Type B pancreatic cell (in vitro differentiated cells): ENCODE results near the gene AIDA. TPM values are rescaled to one million over a fixed set of nuclear protein-coding genes. Genes with fewer than 3 reads are reported as not detected.

Source experiments
- DNase-seq: peaks from one replicate; pipeline ENCODE4 v3.0.0; 2021; ENCODE audit warnings: mixed read lengths; ENCODE audit not compliant: unreplicated experiment; ENCODE audit errors: extremely low spot score
- H3K27ac Mint-ChIP-seq: 2 replicates; pipeline ENCODE4 v1.8.0; 2021; ENCODE audit warnings: mild to moderate bottlenecking, mixed read lengths
- H3K27me3 Mint-ChIP-seq: 2 replicates; pipeline ENCODE4 v1.8.0; 2021; ENCODE audit warnings: mixed read lengths
- H3K36me3 Mint-ChIP-seq: 2 replicates; pipeline ENCODE4 v1.8.0; 2021; ENCODE audit warnings: mixed read lengths
- H3K4me1 Mint-ChIP-seq: one replicate; pipeline ENCODE4 v1.8.0; 2021; ENCODE audit warnings: mixed read lengths; ENCODE audit not compliant: unreplicated experiment
- H3K4me3 Mint-ChIP-seq: 2 replicates; pipeline ENCODE4 v1.8.0; 2021; ENCODE audit warnings: mild to moderate bottlenecking, mixed read lengths
- H3K9me3 Mint-ChIP-seq: 2 replicates; pipeline ENCODE4 v1.8.0; 2021; ENCODE audit warnings: mixed read lengths
- total RNA-seq: library from RNA; stranded (reverse); gene quantifications from 2 replicates; pipeline ENCODE4 v1.2.1, GENCODE V29; 2021; ENCODE audit warnings: low replicate concordance
- TF ChIP-seq, protein P1 (sequence below): fragments of 200-600 bp; sonication (generic); conservative IDR thresholded peaks from 2 replicates; pipeline ENCODE4 v1.5.0; 2021; ENCODE audit warnings: antibody characterized with exemption, mild to moderate bottlenecking

Gene AIDA
- total RNA-seq, 1 donor from 2014 or later: 54.0 TPM

- H3K4me3 Mint-ChIP-seq: no peak overlapping the region
- H3K27ac Mint-ChIP-seq: no peak overlapping the region
- no peak for DNase-seq
- H3K4me1 Mint-ChIP-seq: no peaks in the 10 kb centered on the region
- peaks cover 26% of the 10 kb centered on the region for H3K36me3 Mint-ChIP-seq
- TF ChIP-seq, protein P1, sequence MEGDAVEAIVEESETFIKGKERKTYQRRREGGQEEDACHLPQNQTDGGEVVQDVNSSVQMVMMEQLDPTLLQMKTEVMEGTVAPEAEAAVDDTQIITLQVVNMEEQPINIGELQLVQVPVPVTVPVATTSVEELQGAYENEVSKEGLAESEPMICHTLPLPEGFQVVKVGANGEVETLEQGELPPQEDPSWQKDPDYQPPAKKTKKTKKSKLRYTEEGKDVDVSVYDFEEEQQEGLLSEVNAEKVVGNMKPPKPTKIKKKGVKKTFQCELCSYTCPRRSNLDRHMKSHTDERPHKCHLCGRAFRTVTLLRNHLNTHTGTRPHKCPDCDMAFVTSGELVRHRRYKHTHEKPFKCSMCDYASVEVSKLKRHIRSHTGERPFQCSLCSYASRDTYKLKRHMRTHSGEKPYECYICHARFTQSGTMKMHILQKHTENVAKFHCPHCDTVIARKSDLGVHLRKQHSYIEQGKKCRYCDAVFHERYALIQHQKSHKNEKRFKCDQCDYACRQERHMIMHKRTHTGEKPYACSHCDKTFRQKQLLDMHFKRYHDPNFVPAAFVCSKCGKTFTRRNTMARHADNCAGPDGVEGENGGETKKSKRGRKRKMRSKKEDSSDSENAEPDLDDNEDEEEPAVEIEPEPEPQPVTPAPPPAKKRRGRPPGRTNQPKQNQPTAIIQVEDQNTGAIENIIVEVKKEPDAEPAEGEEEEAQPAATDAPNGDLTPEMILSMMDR: no peak
- H3K9me3 Mint-ChIP-seq: no peaks in the 10 kb centered on the region
- no peaks in the 10 kb centered on the region for H3K27me3 Mint-ChIP-seq
Observed at GRCh38 chr1:222652676-222653075, 59.6 kb downstream of the AIDA start.

- no peak for DNase-seq
- TF ChIP-seq, protein P1: no peak
- Mint-ChIP-seq H3K4me1 (peaks cover 22% of the 10 kb centered on the region), H3K36me3 (peaks cover 10% of the 10 kb centered on the region), H3K4me3 (peak overlapping the region; percentile 94), H3K27ac (peak overlapping the region; percentile 96), H3K9me3 (no peaks in the 10 kb centered on the region), H3K27me3 (no peaks in the 10 kb centered on the region)
Observed at GRCh38 chr1:222644636-222644980, 67.7 kb downstream of the AIDA start.

GRCh38 chr1:222643938-222644635, 68.2 kb downstream of the AIDA start:
- Mint-ChIP-seq H3K36me3 (peaks cover 13% of the 10 kb centered on the region), H3K27me3 (no peaks in the 10 kb centered on the region), H3K4me3 (peak overlapping the region; percentile 94), H3K4me1 (peaks cover 22% of the 10 kb centered on the region), H3K9me3 (no peaks in the 10 kb centered on the region), H3K27ac (peak overlapping the region; percentile 96)
- peak; percentile 97 for DNase-seq
- TF ChIP-seq, protein P1: no peak

DNA sequence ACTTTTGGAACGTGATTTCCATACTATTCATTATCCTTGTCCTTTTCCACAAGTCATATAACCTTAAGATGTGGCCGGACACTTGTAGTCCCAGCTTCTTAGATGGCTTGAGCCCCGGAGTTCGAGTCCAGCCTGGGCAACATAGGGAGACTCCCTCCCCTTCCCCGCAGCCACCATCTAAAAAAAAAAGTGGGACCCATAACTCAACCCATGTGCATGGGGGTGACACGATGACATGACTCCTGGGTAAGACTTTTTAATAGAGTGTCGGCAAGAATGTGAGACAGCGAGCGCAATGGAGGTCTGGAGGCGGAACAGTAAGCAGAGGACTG, 68.7 kb downstream of the AIDA start:
- Mint-ChIP-seq H3K4me1 (peaks cover 22% of the 10 kb centered on the region), H3K27ac (peak overlapping the region; percentile 96), H3K27me3 (no peaks in the 10 kb centered on the region), H3K4me3 (peak overlapping the region; percentile 94), H3K36me3 (peaks cover 18% of the 10 kb centered on the region), H3K9me3 (no peaks in the 10 kb centered on the region)
- no peak for DNase-seq
- TF ChIP-seq, protein P1: no peak

- DNase-seq: no peak
- Mint-ChIP-seq H3K4me3 (peak overlapping the region; percentile 69), H3K36me3 (peaks cover 19% of the 10 kb centered on the region), H3K27me3 (no peaks in the 10 kb centered on the region), H3K9me3 (no peaks in the 10 kb centered on the region), H3K27ac (peak overlapping the region; percentile 55), H3K4me1 (peaks cover 22% of the 10 kb centered on the region)
- TF ChIP-seq, protein P1: no peak
Observed at GRCh38 chr1:222642468-222642867, 69.8 kb downstream of the AIDA start.
